LNCaP clone FGC (cell line): ENCODE measurements around the gene NELFA.
A peak's percentile ranks its signal among the peaks of the same experiment; 100 is the strongest.

Experiments
- DNase-seq: peaks from one replicate; pipeline ENCODE4 v3.0.0-alpha.2; 2011; ENCODE audit warnings: low read depth
- H3K4me3 ChIP-seq: 2 replicates; pipeline ENCODE4 v1.5.1; 2011; ENCODE audit warnings: mild to moderate bottlenecking, low read depth, low read length, control low read depth
- TF ChIP-seq, protein P1 (sequence below): IDR thresholded peaks from 2 replicates; pipeline ENCODE4 v1.5.1; 2012; ENCODE audit warnings: mild to moderate bottlenecking; ENCODE audit not compliant: control insufficient read depth, insufficient read depth; ENCODE audit errors: extremely low read depth

The NELFA gene

GRCh38 chr4:2043396-2044118, 34.8 kb upstream of the NELFA start:
- H3K4me3 ChIP-seq = no peak overlapping the region
- no peak for DNase-seq
- TF ChIP-seq, protein P1, sequence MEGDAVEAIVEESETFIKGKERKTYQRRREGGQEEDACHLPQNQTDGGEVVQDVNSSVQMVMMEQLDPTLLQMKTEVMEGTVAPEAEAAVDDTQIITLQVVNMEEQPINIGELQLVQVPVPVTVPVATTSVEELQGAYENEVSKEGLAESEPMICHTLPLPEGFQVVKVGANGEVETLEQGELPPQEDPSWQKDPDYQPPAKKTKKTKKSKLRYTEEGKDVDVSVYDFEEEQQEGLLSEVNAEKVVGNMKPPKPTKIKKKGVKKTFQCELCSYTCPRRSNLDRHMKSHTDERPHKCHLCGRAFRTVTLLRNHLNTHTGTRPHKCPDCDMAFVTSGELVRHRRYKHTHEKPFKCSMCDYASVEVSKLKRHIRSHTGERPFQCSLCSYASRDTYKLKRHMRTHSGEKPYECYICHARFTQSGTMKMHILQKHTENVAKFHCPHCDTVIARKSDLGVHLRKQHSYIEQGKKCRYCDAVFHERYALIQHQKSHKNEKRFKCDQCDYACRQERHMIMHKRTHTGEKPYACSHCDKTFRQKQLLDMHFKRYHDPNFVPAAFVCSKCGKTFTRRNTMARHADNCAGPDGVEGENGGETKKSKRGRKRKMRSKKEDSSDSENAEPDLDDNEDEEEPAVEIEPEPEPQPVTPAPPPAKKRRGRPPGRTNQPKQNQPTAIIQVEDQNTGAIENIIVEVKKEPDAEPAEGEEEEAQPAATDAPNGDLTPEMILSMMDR = no peak

GRCh38 chr4:2042947-2043395, 34.2 kb upstream of the NELFA start:
- TF ChIP-seq, protein P1 = no peak
- H3K4me3 ChIP-seq = peak overlapping the region; percentile 73
- no peak for DNase-seq

DNA sequence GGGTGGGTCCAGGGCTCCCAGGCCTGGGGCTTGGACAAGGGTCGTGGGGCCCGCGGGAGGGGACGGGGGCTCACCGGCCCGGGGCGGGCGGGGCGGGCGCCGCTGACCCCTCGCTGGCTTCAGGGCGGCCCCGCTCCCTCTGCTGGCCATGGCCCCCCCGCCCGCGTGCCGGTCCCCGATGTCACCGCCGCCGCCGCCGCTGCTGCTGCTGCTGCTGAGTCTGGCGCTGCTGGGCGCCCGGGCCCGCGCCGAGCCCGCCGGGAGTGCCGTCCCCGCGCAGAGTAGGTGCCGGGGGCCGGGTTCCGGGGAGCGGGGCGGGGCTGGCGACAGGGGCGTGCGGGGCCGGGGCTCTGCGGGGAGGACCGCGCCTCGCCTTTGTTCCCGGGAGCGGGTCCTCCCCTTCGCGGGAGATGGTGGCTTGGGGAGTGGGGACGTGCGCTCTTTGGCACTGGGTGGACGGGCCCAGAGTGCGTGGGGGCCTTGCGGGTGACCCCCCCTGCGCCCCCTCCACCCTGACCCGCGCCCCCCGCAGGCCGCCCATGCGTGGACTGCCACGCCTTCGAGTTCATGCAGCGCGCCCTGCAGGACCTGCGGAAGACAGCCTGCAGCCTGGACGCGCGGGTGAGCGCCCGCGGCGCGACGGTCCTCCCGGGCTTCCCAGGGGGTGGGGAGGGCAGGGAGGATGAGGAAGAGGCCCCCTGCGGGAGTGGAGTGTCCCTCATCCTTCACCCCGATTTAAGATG, 33.6 kb upstream of the NELFA start:
- peak overlapping the region; percentile 73 for H3K4me3 ChIP-seq
- TF ChIP-seq, protein P1 = no peak
- DNase-seq = no peak

DNA sequence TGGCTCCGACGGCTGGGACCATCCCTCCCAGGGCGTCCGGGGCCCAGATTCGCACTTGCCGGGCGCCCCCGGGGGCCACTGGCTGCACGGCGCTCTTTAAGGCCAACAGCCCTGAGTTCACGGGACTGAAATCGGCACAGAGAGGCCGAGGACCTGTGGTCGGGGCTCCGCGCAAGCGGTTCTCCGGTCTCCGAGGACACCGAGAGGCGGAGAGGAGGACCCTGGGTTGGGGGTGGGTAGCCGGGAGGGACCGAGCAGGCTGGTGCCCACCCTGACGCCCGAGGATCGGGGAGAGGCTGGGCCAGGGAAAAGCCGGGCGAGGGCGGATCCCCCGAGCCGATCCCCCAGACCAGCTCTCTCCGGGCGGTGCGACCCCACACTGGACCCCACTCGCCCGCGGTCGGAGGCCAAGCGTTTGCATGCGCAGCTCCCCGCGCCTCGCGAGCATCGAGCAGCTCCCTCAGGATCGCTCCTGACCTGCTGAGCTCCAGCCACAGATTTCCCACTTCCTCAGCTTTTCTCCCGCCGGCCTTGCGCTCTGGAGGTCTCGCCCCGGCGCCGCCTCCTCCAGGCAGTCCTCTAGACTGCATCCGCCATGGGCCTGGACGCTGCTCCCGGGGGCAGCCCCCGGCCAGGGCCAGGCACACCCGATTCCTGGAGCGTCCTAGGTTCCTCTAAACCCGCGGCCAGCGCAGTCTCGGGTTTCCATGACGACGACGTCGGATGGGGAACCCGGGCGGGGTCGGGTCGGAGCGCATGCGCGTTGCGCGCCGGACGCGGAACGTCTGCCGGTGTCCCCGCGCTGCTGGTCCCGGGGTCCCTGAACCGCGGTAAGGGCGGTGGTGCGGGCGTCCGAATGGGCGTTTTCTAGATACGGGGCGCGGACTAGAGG, 32.7 kb upstream of the NELFA start:
- DNase-seq = peak; percentile 15
- peak overlapping the region; percentile 73 for H3K4me3 ChIP-seq
- TF ChIP-seq, protein P1 = no peak

- DNase-seq = no peak
- H3K4me3 ChIP-seq = peak overlapping the region; percentile 73
Observed at GRCh38 chr4:2040391-2041238, 31.8 kb upstream of the NELFA start.

More at GRCh38 chr4:2040391-2041238, 31.8 kb upstream of the NELFA start:
- TF ChIP-seq, protein P1 = no peak
